HG03060 (cell line): ENCODE data around the gene NLRP13.
"Not testable (repeated sequence)": the region's sequence is repeated elsewhere in the genome, so short reads cannot be mapped to it uniquely, and the experiment has no call there.

Experiments
- ATAC-seq: cut with Tn5 transposase; IDR thresholded peaks from one replicate; pipeline ENCODE4 v1.9.1; 2021; ENCODE audit warnings: low read depth, moderate number of reproducible peaks; ENCODE audit not compliant: unreplicated experiment

Gene NLRP13

GRCh38 chr19:55931936-55932386 lies at the start of gene NLRP13:
TSS of gene NLRP13 (minus strand) at chr19:55932336. CDS start at chr19:55932311, 25 bp downstream.
- ATAC-seq, result no peak

- ATAC-seq, result no peak
Measured at GRCh38 chr19:55980415-55980814, 48.3 kb upstream of the NLRP13 start.

DNA sequence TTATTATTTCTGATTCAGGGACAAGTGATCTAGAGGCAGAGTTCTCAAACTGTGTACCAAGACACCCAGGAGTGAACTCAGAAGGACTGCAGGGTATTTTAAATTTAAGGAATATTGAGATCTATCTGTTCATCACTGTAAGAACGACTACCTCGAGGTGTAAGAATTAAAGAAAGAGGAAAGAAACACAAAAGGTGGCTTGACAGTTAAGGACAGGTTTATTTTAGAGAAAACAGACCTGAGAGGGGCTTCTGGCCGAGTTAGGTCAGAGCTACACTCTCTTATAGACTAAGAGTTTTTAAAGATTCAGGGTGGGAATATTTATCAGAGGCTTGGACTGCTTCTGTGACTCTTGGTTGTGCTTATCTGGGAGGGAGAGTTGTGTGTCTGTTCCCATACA lies 41.8 kb upstream of the NLRP13 start:
- ATAC-seq, result no peak

GRCh38 chr19:55962186-55962585 lies 30.1 kb upstream of the NLRP13 start:
- ATAC-seq, result no peak

DNA sequence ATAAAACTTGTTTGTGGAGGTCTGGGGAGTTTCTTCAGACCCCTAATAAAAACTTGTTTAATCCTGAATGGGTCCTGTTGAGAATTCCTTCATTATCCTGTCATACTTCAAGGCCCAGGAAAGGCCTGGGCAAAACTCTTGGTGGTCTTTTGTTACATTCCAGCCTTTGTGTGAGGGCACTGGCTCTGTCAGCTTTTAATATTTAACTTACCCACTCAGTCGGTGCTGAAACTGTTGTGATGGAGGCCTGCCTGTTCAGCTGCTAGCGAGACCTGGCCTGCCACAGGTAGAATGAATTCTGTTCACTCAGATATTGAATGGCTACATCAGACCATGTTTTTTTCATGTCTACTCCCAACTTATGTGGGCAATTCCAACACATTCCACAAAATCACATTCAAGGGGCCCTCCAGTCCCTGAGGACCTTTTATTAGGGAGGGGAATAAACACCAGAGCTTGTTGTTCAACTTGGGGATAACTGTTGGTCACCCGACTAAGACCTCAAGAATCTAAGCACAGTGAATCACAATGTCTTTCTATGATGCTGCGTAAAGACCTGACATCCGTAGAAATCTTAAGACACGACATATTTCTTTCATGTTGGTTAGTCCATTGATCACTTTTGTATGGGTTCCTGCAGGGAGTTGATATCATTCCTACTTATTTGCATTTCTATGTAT lies 28.0 kb upstream of the NLRP13 start:
- ATAC-seq, result no peak

DNA sequence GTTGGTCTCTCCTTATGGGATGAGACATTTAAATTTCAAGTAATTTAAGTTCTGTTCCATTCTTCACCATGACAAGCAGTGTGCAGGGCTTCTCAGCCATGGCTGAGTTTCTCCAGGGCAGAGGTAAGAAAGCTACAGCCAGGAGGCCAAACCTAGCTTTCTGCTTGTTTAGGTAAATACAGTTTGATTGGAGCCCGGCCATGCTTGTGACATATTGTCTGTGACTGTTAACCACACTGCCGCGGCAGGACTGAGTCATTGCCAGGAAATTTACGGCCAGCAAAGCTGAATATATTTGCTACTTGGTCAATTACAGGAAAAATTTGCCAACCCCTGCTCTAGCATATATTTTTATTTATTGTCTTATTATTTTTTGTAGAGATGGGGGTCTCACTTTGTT lies 26.2 kb upstream of the NLRP13 start:
- ATAC-seq, result no peak

DNA sequence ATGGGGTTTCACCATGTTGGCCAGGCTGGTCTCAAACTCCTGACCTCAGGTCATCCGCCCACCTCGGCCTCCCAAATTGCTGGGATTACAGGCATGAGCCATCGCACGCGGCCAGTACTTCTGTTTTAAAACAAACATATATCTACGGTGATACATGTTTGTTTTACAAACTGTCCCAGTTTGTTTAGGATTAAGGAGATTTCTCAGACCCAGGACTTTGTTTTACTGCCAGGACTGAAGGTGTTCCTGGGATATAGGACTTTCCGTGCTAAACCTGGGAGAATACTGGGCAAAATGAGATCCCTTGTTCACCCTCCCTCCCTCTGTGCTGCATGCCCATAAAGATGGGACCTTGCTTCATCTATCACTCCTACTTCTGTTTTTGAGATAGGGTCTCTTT lies 24.3 kb upstream of the NLRP13 start:
- no peak for ATAC-seq

- not testable (repeated sequence) for ATAC-seq
Measured at GRCh38 chr19:55950566-55950965, 18.4 kb upstream of the NLRP13 start.

- ATAC-seq, result no peak
Measured at GRCh38 chr19:55947532-55947931, 15.4 kb upstream of the NLRP13 start, which contains the start of gene NLRP8. TSS of gene NLRP8 (plus strand) at chr19:55947832.

GRCh38 chr19:55940306-55940705 lies 8.2 kb upstream of the NLRP13 start:
- ATAC-seq, result no peak

DNA sequence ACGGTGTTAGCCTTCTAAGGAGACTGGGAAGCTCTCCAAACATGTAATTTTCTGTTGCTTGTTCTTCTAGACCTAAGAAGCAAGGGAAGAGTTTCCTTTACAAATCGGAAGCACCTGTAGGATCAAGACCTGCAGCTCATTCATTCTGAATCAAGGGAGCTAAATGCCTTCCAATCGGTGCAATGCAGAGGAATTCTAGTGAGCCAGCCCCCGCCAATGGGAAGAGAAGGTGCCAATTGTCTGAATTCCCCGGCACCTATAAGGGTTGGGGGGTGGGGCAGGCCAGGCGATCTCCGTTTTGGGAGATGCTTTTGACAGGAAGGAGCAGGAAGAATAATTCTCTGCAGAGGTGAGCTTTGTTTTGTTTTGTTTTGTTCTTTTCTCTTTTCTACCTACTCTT lies 7.1 kb upstream of the NLRP13 start:
- no peak for ATAC-seq

- no peak for ATAC-seq
Measured at GRCh38 chr19:55935206-55935605, 3.1 kb upstream of the NLRP13 start.

- no peak for ATAC-seq
Measured at GRCh38 chr19:55930996-55931515, 1.1 kb downstream of the NLRP13 start.

DNA sequence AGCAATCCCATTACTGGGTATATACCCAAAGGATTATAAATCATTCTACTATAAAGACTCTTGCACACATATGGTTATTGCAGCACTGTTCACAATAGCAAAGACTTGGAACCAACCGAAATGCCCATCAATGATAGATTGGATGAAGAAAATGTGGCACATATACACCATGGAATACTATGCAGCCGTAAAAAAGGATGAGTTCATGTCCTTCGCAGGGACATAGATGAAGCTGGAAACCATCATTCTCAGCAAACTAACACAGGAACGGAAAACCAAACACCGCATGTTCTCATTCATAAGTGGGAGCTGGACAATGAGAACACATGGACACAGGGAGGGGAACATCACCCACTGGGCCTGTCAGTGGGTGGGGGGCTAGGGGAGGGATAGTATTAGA lies 2.9 kb downstream of the NLRP13 start:
- ATAC-seq, result not testable (repeated sequence)

GRCh38 chr19:55927991-55928390 lies 4.1 kb downstream of the NLRP13 start:
- ATAC-seq, result no peak

GRCh38 chr19:55923556-55923955 lies 8.6 kb downstream of the NLRP13 start:
- ATAC-seq, result no peak

- no peak for ATAC-seq
Measured at GRCh38 chr19:55913643-55914268, 18.4 kb downstream of the NLRP13 start.

- no peak for ATAC-seq
Measured at GRCh38 chr19:55912916-55913315, 19.2 kb downstream of the NLRP13 start.

GRCh38 chr19:55909801-55910200 lies 22.3 kb downstream of the NLRP13 start:
- no peak for ATAC-seq

DNA sequence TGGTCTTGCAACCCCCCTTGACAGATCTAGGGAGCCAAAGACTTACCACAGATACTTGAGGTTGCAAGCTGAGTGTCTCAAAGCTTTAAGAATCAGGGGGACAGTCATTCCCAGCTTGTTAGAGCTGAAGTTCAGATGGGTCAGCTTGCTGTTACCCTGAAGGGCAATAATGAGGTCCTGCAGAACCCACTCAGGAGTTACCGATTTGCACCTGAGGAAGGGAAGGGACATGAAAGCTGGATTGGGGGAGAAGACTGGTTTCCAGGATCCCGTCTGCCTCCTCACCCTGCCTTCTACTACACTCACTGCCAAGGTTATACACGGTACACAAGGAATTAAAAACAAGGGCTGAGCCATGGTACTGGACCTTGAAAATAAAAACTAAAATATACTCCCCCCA lies 24.4 kb downstream of the NLRP13 start:
- no peak for ATAC-seq

DNA sequence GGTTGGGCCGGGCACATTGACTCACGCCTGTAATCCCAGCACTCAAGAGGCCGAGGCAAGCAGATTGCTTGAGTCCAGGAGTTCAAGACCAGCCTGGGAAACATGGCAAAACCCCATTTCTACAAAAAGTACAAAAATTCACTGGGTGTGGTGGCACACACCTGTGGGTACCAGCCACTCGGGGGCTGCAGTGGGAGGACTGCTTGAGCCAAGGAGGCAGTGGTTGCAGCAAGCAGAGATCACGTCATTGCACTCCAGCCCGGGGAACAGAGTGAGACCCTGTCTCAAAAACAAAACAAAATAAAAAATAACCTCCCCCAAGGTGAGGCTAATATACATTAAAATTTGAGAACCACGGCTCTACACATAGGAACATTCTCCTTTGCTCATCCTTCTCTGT lies 24.9 kb downstream of the NLRP13 start:
- no peak for ATAC-seq
